WTC11 (cell line): ENCODE data around the gene LTBP1. TPM values are rescaled to one million over a fixed set of nuclear protein-coding genes. Genes with fewer than 3 reads are reported as not detected.

Experiments used
- ATAC-seq: fragments of 200-7000 bp; cut with Tn5 transposase; 2 replicates; pipeline ENCODE4 v1.10.0; 2021; ENCODE audit warnings: mild to moderate bottlenecking, moderate library complexity
- CTCF ChIA-PET: fragments of 300-600 bp; sonication (Branson Sonifier 250); formaldehyde crosslinking; loops from one replicate; lab custom pipeline; 2021; ENCODE audit warnings: antibody characterized with exemption; lab: Charles Lee
- POLR2A ChIA-PET: fragments of 350-600 bp; sonication (Branson Sonifier 250); formaldehyde crosslinking; loops from one replicate; lab custom pipeline; 2021; ENCODE audit warnings: antibody characterized with exemption; lab: Charles Lee
- DNase-seq: peaks from one replicate; pipeline ENCODE4 v3.0.0; 2021; ENCODE audit warnings: low spot score
- H3K27ac Mint-ChIP-seq: 2 replicates; pipeline ENCODE4 v1.8.0; 2021; ENCODE audit warnings: mixed read lengths
- H3K27me3 Mint-ChIP-seq: 2 replicates; pipeline ENCODE4 v1.8.0; 2021; ENCODE audit warnings: low read depth, mild to moderate bottlenecking, moderate library complexity, mixed read lengths
- H3K36me3 Mint-ChIP-seq: 2 replicates; pipeline ENCODE4 v1.8.0; 2021; ENCODE audit warnings: mixed read lengths
- H3K4me1 Mint-ChIP-seq: 2 replicates; pipeline ENCODE4 v1.8.0; 2022; ENCODE audit warnings: mixed read lengths
- H3K4me3 Mint-ChIP-seq: 2 replicates; pipeline ENCODE4 v1.8.0; 2021; ENCODE audit warnings: mild to moderate bottlenecking, moderate library complexity, mixed read lengths
- H3K9me3 Mint-ChIP-seq: 2 replicates; pipeline ENCODE4 v1.8.0; 2021; ENCODE audit warnings: mixed read lengths
- ESRRA ChIP-seq: sonication (generic); formaldehyde crosslinking; IDR thresholded peaks from 2 replicates; pipeline ENCODE4 v1.8.1; 2022; ENCODE audit warnings: mild to moderate bottlenecking, missing genetic modification reagents, borderline replicate concordance
- GABPB1 ChIP-seq: sonication (generic); formaldehyde crosslinking; IDR thresholded peaks from 2 replicates; pipeline ENCODE4 v1.8.1; 2023; ENCODE audit warnings: mild to moderate bottlenecking, missing genetic modification reagents
- JAZF1 ChIP-seq: fragments of 250-450 bp; sonication (Bioruptor Pico); IDR thresholded peaks from 2 replicates; pipeline ENCODE4 v1.9.0; 2021; ENCODE audit warnings: moderate library complexity, mild to moderate bottlenecking, inconsistent platforms
- RORB ChIP-seq: fragments of 250-450 bp; sonication (Bioruptor Pico); IDR thresholded peaks from 2 replicates; pipeline ENCODE4 v1.9.0; 2021; ENCODE audit warnings: mild to moderate bottlenecking
- TEAD4 ChIP-seq: sonication (generic); formaldehyde crosslinking; IDR thresholded peaks from 2 replicates; pipeline ENCODE4 v1.8.0; 2022; ENCODE audit warnings: mild to moderate bottlenecking, missing genetic modification reagents
- ZNF317 ChIP-seq: sonication (generic); formaldehyde crosslinking; IDR thresholded peaks from 2 replicates; pipeline ENCODE4 v1.8.1; 2023; ENCODE audit warnings: low read depth, mild to moderate bottlenecking, moderate library complexity, missing genetic modification reagents, borderline replicate concordance
- ZNF396 ChIP-seq: fragments of 250-450 bp; sonication (Bioruptor Pico); IDR thresholded peaks from 2 replicates; pipeline ENCODE4 v1.8.0; 2021; ENCODE audit warnings: mild to moderate bottlenecking, moderate library complexity, borderline replicate concordance
- ZNF671 ChIP-seq: fragments of 250-450 bp; sonication (Bioruptor Pico); IDR thresholded peaks from 2 replicates; pipeline ENCODE4 v1.8.0; 2021; ENCODE audit warnings: mild to moderate bottlenecking
- total RNA-seq: library from RNA; stranded (reverse); gene quantifications from 3 replicates; pipeline ENCODE4 v1.2.3, GENCODE V29; 2021
- TF ChIP-seq, protein P1 (sequence below): sonication (generic); formaldehyde crosslinking; IDR thresholded peaks from 2 replicates; pipeline ENCODE4 v1.8.1; 2023; ENCODE audit warnings: mild to moderate bottlenecking, missing genetic modification reagents, moderate library complexity
- TF ChIP-seq, protein P2 (sequence below): fragments of 250-450 bp; sonication (Bioruptor Pico); IDR thresholded peaks from 2 replicates; pipeline ENCODE4 v1.8.0; 2021; ENCODE audit warnings: mild to moderate bottlenecking
- TF ChIP-seq, protein P3 (sequence below): sonication (generic); formaldehyde crosslinking; IDR thresholded peaks from 2 replicates; pipeline ENCODE4 v1.8.1; 2022; ENCODE audit warnings: missing genetic modification reagents, borderline replicate concordance
- TF ChIP-seq, protein P4 (sequence below): sonication (generic); formaldehyde crosslinking; IDR thresholded peaks from 2 replicates; pipeline ENCODE4 v1.8.1; 2023; ENCODE audit warnings: mild to moderate bottlenecking, missing genetic modification reagents, borderline replicate concordance
- TF ChIP-seq, protein P5 (sequence below): sonication (generic); formaldehyde crosslinking; IDR thresholded peaks from 2 replicates; pipeline ENCODE4 v1.8.1; 2023; ENCODE audit warnings: mild to moderate bottlenecking, missing genetic modification reagents
- TF ChIP-seq, protein P6 (sequence below): fragments of 250-450 bp; sonication (Bioruptor Pico); IDR thresholded peaks from 2 replicates; pipeline ENCODE4 v1.9.0; 2021; ENCODE audit warnings: moderate library complexity, mild to moderate bottlenecking, inconsistent platforms, borderline replicate concordance

The LTBP1 gene
- total RNA-seq, 1 experiment from 2014 or later, result 33.6 TPM

DNA sequence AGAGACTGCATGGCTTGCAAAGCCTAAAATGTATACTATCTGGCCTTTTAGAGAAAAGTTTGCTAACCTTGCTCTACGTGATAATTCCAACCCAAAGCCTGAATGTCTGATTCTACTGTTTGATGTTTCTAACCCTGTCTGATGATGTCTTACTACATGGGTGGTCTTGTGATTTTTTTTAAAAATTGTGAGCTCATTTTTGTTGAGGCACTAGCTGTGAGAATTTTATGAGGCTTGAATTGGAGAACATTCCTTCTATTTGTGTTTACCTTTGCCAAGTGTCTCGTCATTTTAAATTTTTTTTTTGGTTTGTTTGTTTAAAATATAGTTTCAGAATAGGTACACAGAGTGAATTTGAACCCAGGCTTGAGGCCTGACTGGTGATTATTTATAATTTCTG lies 15.2 kb upstream of the LTBP1 start:
- CTCF ChIA-PET, result no interaction called here
- TF ChIP-seq ZNF317 (CRISPR knock-in tag) (no peak), RORB (CRISPR knock-in tag) (no peak), JAZF1 (CRISPR knock-in tag) (no peak)
- TF ChIP-seq, protein P1, sequence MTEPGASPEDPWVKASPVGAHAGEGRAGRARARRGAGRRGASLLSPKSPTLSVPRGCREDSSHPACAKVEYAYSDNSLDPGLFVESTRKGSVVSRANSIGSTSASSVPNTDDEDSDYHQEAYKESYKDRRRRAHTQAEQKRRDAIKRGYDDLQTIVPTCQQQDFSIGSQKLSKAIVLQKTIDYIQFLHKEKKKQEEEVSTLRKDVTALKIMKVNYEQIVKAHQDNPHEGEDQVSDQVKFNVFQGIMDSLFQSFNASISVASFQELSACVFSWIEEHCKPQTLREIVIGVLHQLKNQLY (CRISPR knock-in tag), result no peak
- TF ChIP-seq, protein P2, sequence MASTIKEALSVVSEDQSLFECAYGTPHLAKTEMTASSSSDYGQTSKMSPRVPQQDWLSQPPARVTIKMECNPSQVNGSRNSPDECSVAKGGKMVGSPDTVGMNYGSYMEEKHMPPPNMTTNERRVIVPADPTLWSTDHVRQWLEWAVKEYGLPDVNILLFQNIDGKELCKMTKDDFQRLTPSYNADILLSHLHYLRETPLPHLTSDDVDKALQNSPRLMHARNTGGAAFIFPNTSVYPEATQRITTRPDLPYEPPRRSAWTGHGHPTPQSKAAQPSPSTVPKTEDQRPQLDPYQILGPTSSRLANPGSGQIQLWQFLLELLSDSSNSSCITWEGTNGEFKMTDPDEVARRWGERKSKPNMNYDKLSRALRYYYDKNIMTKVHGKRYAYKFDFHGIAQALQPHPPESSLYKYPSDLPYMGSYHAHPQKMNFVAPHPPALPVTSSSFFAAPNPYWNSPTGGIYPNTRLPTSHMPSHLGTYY (CRISPR knock-in tag), result no peak
- TF ChIP-seq, protein P3, sequence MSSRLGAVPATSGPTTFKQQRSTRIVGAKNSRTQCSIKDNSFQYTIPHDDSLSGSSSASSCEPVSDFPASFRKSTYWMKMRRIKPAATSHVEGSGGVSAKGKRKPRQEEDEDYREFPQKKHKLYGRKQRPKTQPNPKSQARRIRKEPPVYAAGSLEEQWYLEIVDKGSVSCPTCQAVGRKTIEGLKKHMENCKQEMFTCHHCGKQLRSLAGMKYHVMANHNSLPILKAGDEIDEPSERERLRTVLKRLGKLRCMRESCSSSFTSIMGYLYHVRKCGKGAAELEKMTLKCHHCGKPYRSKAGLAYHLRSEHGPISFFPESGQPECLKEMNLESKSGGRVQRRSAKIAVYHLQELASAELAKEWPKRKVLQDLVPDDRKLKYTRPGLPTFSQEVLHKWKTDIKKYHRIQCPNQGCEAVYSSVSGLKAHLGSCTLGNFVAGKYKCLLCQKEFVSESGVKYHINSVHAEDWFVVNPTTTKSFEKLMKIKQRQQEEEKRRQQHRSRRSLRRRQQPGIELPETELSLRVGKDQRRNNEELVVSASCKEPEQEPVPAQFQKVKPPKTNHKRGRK (CRISPR knock-in tag), result no peak
- TF ChIP-seq, protein P4, sequence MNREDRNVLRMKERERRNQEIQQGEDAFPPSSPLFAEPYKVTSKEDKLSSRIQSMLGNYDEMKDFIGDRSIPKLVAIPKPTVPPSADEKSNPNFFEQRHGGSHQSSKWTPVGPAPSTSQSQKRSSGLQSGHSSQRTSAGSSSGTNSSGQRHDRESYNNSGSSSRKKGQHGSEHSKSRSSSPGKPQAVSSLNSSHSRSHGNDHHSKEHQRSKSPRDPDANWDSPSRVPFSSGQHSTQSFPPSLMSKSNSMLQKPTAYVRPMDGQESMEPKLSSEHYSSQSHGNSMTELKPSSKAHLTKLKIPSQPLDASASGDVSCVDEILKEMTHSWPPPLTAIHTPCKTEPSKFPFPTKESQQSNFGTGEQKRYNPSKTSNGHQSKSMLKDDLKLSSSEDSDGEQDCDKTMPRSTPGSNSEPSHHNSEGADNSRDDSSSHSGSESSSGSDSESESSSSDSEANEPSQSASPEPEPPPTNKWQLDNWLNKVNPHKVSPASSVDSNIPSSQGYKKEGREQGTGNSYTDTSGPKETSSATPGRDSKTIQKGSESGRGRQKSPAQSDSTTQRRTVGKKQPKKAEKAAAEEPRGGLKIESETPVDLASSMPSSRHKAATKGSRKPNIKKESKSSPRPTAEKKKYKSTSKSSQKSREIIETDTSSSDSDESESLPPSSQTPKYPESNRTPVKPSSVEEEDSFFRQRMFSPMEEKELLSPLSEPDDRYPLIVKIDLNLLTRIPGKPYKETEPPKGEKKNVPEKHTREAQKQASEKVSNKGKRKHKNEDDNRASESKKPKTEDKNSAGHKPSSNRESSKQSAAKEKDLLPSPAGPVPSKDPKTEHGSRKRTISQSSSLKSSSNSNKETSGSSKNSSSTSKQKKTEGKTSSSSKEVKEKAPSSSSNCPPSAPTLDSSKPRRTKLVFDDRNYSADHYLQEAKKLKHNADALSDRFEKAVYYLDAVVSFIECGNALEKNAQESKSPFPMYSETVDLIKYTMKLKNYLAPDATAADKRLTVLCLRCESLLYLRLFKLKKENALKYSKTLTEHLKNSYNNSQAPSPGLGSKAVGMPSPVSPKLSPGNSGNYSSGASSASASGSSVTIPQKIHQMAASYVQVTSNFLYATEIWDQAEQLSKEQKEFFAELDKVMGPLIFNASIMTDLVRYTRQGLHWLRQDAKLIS (CRISPR knock-in tag), result no peak
- TF ChIP-seq, protein P5, sequence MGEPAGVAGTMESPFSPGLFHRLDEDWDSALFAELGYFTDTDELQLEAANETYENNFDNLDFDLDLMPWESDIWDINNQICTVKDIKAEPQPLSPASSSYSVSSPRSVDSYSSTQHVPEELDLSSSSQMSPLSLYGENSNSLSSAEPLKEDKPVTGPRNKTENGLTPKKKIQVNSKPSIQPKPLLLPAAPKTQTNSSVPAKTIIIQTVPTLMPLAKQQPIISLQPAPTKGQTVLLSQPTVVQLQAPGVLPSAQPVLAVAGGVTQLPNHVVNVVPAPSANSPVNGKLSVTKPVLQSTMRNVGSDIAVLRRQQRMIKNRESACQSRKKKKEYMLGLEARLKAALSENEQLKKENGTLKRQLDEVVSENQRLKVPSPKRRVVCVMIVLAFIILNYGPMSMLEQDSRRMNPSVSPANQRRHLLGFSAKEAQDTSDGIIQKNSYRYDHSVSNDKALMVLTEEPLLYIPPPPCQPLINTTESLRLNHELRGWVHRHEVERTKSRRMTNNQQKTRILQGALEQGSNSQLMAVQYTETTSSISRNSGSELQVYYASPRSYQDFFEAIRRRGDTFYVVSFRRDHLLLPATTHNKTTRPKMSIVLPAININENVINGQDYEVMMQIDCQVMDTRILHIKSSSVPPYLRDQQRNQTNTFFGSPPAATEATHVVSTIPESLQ (CRISPR knock-in tag), result no peak
- H3K4me3 Mint-ChIP-seq, result peak overlapping the region; percentile 39
- no peaks in the 10 kb centered on the region for H3K27me3 Mint-ChIP-seq
- H3K4me1 Mint-ChIP-seq, result peaks cover 65% of the 10 kb centered on the region
- peaks cover 4% of the 10 kb centered on the region; the same call in 1 of the 2 replicates for H3K36me3 Mint-ChIP-seq
- peak overlapping the region; percentile 89 for H3K27ac Mint-ChIP-seq
- peaks cover 19% of the 10 kb centered on the region for H3K9me3 Mint-ChIP-seq
- POLR2A ChIA-PET, result no interaction called here
- ATAC-seq (no peak), DNase-seq (no peak)

DNA sequence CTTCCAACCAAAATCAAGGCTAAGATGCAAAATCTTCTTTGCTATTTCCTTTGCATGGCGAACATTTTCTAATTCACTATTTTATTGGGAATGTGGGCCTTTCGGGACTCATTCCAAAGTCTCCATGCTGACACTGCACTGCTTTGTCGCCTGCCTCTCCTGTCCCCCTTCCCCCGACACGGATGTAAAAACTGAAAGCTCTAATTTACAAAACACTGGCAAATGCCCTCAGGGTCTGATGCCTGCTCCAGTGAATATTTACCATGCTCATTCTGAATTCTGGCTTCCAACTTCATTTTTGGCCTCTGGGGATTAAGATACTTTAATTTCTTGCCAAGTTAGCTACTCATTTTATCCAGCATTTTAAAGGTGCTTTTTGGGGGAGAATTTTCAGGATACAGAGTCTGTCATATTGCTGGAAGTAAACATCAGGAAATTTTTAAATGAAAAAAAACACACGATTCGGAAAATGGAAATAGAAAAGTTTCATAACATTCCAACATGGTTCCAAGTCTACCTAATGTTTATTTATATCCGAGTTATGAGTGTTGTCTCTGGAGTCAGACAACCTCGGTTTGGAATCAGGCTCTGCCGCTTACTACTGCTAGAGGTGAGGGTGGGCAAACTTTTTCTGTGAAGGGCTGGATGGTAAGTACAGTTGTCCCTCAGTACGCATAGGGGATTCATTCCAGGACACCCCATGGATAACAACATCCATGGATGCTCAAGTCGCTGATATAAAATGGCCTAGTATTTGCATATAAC lies 14.6 kb upstream of the LTBP1 start:
- peaks cover 15% of the 10 kb centered on the region for H3K9me3 Mint-ChIP-seq
- DNase-seq (no peak), ATAC-seq (peak; percentile 77)
- no peak for TF ChIP-seq ZNF396
- no peak for TF ChIP-seq ESRRA (CRISPR knock-in tag)
- TF ChIP-seq JAZF1 (CRISPR knock-in tag), result no peak
- TF ChIP-seq, protein P1 (CRISPR knock-in tag), result no peak
- TF ChIP-seq GABPB1 (CRISPR knock-in tag), result no peak
- TF ChIP-seq TEAD4 (CRISPR knock-in tag), result no peak
- TF ChIP-seq ZNF671 (CRISPR knock-in tag), result no peak
- TF ChIP-seq, protein P6, sequence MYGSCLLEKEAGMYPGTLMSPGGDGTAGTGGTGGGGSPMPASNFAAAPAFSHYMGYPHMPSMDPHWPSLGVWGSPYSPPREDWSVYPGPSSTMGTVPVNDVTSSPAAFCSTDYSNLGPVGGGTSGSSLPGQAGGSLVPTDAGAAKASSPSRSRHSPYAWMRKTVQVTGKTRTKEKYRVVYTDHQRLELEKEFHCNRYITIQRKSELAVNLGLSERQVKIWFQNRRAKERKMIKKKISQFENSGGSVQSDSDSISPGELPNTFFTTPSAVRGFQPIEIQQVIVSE (CRISPR knock-in tag), result no peak
- H3K36me3 Mint-ChIP-seq, result peaks cover 4% of the 10 kb centered on the region; the same call in 1 of the 2 replicates
- H3K27ac Mint-ChIP-seq, result peak overlapping the region; percentile 89
- H3K27me3 Mint-ChIP-seq, result no peaks in the 10 kb centered on the region
- peaks cover 65% of the 10 kb centered on the region for H3K4me1 Mint-ChIP-seq
- CTCF ChIA-PET, result no interaction called here
- H3K4me3 Mint-ChIP-seq, result peak overlapping the region; percentile 39
- POLR2A ChIA-PET, result no interaction called here
